GM19328 (cell line): Measurements from ENCODE around the gene CYP4F22.
"Not testable (repeated sequence)": the region's sequence is repeated elsewhere in the genome, so short reads cannot be mapped to it uniquely, and the experiment has no call there.

Experiments
- ATAC-seq: cut with Tn5 transposase; IDR thresholded peaks from one replicate; pipeline ENCODE4 v1.9.1; 2021; ENCODE audit warnings: mild to moderate bottlenecking, moderate library complexity; ENCODE audit not compliant: unreplicated experiment

Gene CYP4F22

GRCh38 chr19:15564534-15565168 is 56.3 kb downstream of the CYP4F22 start:
- ATAC-seq = no peak

DNA sequence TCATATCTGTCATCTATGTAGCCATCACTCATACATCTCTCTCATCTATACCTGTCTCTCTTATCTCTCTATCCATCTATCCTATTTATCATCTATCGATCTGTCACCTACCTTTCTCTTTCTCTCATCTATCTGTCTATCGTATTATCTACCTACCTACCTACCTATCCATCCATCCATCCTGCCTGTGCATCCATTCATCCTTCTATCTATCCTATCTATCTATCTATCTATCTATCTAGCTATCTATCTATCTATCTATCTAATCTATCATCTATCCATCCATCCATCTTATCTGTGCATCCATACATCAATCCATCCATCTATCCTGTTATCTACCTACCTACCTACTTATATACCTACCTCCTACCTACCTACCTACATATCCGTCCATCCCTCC is 62.1 kb downstream of the CYP4F22 start:
- ATAC-seq = no peak

DNA sequence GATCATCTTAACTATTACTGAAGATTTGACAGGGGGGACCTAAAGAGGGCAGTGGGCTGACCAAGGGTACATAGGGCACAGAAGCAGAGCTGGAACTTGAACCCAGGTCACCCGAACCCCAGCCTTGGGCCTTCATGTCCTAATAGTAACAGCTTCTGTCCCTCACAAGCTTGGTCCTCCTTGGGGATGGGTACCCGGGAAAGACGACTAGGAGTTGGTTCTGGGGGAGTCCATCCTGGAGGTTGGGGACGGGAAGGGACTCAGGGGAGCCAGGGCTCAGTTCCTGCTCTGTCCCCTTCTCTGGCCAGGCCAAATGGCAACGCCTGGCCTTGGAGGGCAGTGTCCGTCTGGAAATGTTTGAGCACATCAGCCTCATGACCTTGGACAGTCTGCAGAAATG is 67.1 kb downstream of the CYP4F22 start:
- no peak for ATAC-seq

GRCh38 chr19:15576526-15577156 is 68.3 kb downstream of the CYP4F22 start:
- no peak for ATAC-seq

DNA sequence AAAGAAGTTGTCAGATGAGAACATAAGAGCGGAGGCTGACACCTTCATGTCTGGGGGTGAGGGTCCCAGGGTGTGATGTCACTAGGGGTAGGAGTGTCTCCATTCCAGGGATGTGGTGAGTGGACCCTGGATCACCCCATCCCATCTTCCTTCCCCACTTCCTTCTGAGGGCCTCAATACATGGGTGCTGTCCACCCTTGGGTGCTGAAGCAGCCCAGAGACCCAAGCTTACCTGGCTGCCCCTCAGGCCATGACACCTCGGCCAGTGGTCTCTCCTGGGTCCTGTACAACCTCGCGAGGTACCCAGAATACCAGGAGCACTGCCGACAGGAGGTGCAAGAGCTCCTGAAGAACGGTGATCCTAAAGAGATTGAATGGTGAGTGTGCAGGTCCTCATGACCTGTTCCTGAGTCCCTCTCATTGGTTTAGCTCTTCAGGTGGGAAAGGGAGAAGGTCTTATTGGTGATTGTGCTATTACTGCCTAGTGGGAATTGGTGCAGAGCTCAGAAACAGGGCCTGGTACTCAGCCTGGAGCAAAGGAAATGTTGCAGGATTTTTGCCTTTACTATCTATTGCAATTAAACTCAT is 69.0 kb downstream of the CYP4F22 start:
- no peak for ATAC-seq

- ATAC-seq = no peak
Observed at GRCh38 chr19:15583346-15583745, 75.0 kb downstream of the CYP4F22 start.

DNA sequence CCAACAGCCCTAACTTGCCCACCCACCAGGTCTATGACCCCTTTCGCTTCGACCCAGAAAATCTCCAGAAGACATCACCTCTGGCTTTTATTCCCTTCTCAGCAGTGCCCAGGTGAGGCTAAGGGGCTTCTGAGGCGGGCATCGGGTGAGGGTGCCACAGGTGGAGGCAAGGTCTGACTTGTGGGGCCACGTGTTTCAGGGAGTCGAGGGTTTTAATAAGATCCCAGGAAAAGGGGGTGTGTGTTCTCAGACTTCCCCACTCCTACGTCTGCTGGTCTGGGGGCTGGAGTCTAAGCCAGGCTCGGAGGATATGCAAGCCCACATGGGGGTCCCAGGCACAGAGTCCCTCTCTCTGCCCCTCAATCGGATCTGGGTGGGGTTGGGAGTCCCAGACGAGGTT is 75.8 kb downstream of the CYP4F22 start:
- ATAC-seq = no peak

DNA sequence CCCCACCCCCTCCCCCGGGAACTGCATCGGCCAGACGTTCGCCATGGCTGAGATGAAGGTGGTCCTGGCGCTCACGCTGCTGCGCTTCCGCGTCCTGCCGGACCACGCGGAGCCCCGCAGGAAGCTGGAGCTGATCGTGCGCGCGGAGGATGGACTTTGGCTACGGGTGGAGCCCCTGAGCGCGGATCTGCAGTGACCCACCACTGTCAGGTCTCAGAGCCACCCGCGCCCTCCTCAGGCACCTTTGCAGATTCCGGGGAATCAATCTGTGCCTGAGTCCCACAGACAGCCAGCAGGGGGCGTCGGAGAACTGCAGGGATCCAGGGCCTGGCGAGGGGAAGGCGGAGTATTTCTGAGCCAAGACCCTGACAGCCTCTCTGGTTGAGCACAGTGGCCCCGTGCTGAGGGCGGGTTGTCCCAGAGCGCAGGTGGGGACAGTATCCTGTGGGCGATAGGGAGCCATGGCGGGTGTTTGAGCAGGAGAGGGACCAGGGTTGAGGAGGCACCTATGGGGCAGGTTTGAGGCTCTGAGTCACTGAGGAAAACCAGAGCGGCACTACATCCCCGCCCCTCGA is 76.3 kb downstream of the CYP4F22 start:
- ATAC-seq = no peak

DNA sequence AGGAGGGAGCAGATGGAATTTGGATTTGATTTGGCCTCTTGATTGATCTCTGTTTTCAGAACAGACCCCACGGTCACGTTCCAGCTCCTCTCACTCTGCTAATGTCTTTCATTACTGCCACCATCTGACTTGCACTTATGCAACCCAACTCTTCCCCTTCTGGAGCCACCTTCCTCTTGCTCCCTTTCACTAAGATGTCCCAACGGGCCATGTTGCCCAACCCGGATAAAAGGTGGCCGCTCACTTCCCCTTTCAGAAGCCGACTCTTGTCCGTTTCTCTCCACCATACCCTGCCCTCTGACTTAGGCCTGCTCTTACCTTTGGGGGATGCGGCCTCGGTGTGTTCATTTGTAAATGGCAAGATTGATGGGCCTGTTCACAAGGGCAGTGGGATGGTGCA is 79.3 kb downstream of the CYP4F22 start:
- no peak for ATAC-seq

GRCh38 chr19:15588265-15588664 is 79.9 kb downstream of the CYP4F22 start:
- ATAC-seq = no peak

DNA sequence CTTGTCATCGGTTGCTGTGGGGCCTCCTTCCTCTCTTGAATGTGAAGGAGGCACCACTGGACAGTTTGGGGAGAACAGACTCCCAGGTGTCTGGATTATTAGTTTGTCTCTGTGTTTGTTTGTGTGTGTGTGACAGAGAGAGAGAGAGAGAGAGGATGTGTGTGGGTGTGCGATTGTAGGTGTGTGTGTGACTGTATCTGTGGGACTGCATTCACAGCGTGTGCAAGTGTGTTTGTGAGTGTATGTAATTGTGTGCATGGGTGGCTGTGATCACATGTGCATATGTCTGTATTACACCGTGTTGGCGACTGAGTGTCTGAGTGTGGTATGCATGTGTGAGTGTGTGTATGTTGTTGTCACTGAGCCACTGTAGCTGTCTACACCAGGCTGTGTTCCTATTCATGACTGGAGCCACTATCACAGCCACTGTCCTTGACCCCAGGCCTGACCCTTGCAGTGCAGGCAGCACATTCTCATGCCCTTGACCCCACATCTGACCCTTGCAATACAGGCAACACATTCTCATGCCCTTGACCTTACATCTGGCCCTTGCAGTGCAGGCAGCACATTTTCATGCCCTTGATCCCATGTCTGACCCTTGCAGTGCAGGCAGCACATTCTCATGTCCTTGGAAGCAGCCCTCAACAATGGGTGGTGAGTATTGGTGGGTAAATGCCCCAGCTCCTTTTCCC is 81.6 kb downstream of the CYP4F22 start:
- no peak for ATAC-seq

DNA sequence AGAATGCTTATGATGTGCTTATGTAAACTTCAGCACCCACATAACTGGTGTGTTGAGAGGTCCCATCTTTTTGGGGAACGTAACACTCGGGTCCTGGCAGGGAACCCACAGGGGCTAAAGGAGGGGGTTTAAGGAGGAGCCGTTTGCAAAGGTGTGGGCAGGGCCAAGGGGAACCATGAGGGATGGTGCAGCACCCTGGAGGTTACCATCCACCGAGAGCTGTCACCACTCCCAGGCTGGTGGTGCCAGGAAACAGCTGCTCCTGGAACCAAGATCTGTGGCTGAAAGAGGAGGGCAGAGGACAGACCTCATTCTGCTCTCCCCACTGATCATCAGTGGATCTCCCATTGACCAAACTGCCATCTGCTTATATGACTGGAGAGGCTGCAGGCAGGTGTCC is 83.5 kb downstream of the CYP4F22 start:
- ATAC-seq = no peak

GRCh38 chr19:15592506-15592905 is 84.2 kb downstream of the CYP4F22 start:
- not testable (repeated sequence) for ATAC-seq

DNA sequence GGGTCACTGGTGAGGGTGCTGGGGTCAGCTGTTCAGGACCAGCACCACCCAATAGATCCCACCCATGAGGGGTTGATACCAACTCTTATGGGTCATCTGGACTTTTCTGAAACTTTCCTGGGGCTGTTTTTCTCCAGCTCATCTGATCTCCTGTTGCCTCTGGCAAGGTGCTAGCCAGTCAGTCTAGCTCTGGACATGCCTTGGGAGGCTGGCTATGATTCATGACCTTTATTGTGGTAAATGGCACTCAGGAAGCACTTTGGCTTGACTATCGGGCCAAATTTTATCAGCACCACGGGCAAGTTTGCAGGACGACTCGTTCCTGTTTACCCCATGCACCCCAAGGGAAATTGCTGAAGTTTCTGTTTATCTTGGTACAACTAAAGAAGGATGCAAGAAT is 85.4 kb downstream of the CYP4F22 start:
- not testable (repeated sequence) for ATAC-seq

- ATAC-seq = no peak
Observed at GRCh38 chr19:15595069-15595468, 86.7 kb downstream of the CYP4F22 start.
